WTC11 (cell line): ENCODE data around the gene RPTOR. TPM values are rescaled to one million over a fixed set of nuclear protein-coding genes. Genes with fewer than 3 reads are reported as not detected.
A peak's percentile ranks its signal among the peaks of the same experiment; 100 is the strongest.

Experiments
- ATAC-seq: fragments of 200-7000 bp; cut with Tn5 transposase; 2 replicates; pipeline ENCODE4 v1.10.0; 2021; ENCODE audit warnings: mild to moderate bottlenecking, moderate library complexity
- CTCF ChIA-PET: fragments of 300-600 bp; sonication (Branson Sonifier 250); formaldehyde crosslinking; loops from one replicate; lab custom pipeline; 2021; ENCODE audit warnings: antibody characterized with exemption; lab: Charles Lee
- POLR2A ChIA-PET: fragments of 350-600 bp; sonication (Branson Sonifier 250); formaldehyde crosslinking; loops from one replicate; lab custom pipeline; 2021; ENCODE audit warnings: antibody characterized with exemption; lab: Charles Lee
- DNase-seq: peaks from one replicate; pipeline ENCODE4 v3.0.0; 2021; ENCODE audit warnings: low spot score
- H3K27ac Mint-ChIP-seq: 2 replicates; pipeline ENCODE4 v1.8.0; 2021; ENCODE audit warnings: mixed read lengths
- H3K27me3 Mint-ChIP-seq: 2 replicates; pipeline ENCODE4 v1.8.0; 2021; ENCODE audit warnings: low read depth, mild to moderate bottlenecking, moderate library complexity, mixed read lengths
- H3K36me3 Mint-ChIP-seq: 2 replicates; pipeline ENCODE4 v1.8.0; 2021; ENCODE audit warnings: mixed read lengths
- H3K4me1 Mint-ChIP-seq: 2 replicates; pipeline ENCODE4 v1.8.0; 2022; ENCODE audit warnings: mixed read lengths
- H3K4me3 Mint-ChIP-seq: 2 replicates; pipeline ENCODE4 v1.8.0; 2021; ENCODE audit warnings: mild to moderate bottlenecking, moderate library complexity, mixed read lengths
- H3K9me3 Mint-ChIP-seq: 2 replicates; pipeline ENCODE4 v1.8.0; 2021; ENCODE audit warnings: mixed read lengths
- CBFB ChIP-seq: sonication (generic); formaldehyde crosslinking; IDR thresholded peaks from 2 replicates; pipeline ENCODE4 v1.8.1; 2022; ENCODE audit warnings: mild to moderate bottlenecking, low read depth, missing genetic modification reagents
- CREM ChIP-seq: sonication (generic); formaldehyde crosslinking; IDR thresholded peaks from 2 replicates; pipeline ENCODE4 v1.8.1; 2022; ENCODE audit warnings: mild to moderate bottlenecking, missing genetic modification reagents, moderate library complexity
- ELF4 ChIP-seq: sonication (generic); formaldehyde crosslinking; IDR thresholded peaks from 2 replicates; pipeline ENCODE4 v1.8.1; 2022; ENCODE audit warnings: low read depth, mild to moderate bottlenecking, moderate library complexity, missing genetic modification reagents
- EMX1 ChIP-seq: fragments of 250-450 bp; sonication (Bioruptor Pico); IDR thresholded peaks from 2 replicates; pipeline ENCODE4 v1.8.0; 2021; ENCODE audit warnings: mild to moderate bottlenecking
- IRF2 ChIP-seq: sonication (generic); formaldehyde crosslinking; IDR thresholded peaks from 2 replicates; pipeline ENCODE4 v1.8.0; 2022; ENCODE audit warnings: low read depth, missing genetic modification reagents, borderline replicate concordance
- NFATC4 ChIP-seq: fragments of 250-450 bp; sonication (Bioruptor Pico); IDR thresholded peaks from 2 replicates; pipeline ENCODE4 v1.9.0; 2021; ENCODE audit warnings: mild to moderate bottlenecking
- NR2C2 ChIP-seq: sonication (generic); formaldehyde crosslinking; IDR thresholded peaks from 2 replicates; pipeline ENCODE4 v1.8.0; 2022; ENCODE audit warnings: mild to moderate bottlenecking, missing genetic modification reagents
- NR3C1 ChIP-seq: sonication (generic); formaldehyde crosslinking; conservative IDR thresholded peaks from 2 replicates; pipeline ENCODE4 v1.8.1; 2023; ENCODE audit warnings: low read depth, mild to moderate bottlenecking, missing genetic modification reagents
- SOX15 ChIP-seq: fragments of 250-450 bp; sonication (Bioruptor Pico); IDR thresholded peaks from 2 replicates; pipeline ENCODE4 v1.9.0; 2021; ENCODE audit warnings: mild to moderate bottlenecking
- TCF7 ChIP-seq: sonication (generic); formaldehyde crosslinking; IDR thresholded peaks from 2 replicates; pipeline ENCODE4 v1.8.0; 2022; ENCODE audit warnings: mild to moderate bottlenecking, low read depth, missing genetic modification reagents, moderate library complexity
- TEAD4 ChIP-seq: sonication (generic); formaldehyde crosslinking; IDR thresholded peaks from 2 replicates; pipeline ENCODE4 v1.8.0; 2022; ENCODE audit warnings: mild to moderate bottlenecking, missing genetic modification reagents
- ZNF121 ChIP-seq: sonication (generic); formaldehyde crosslinking; IDR thresholded peaks from 2 replicates; pipeline ENCODE4 v1.8.0; 2023; ENCODE audit warnings: missing genetic modification reagents
- ZNF232 ChIP-seq: sonication (generic); formaldehyde crosslinking; IDR thresholded peaks from 2 replicates; pipeline ENCODE4 v1.8.0; 2022; ENCODE audit warnings: mild to moderate bottlenecking, missing genetic modification reagents
- ZNF263 ChIP-seq: sonication (generic); formaldehyde crosslinking; IDR thresholded peaks from 2 replicates; pipeline ENCODE4 v1.8.1; 2022; ENCODE audit warnings: low read depth, mild to moderate bottlenecking, moderate library complexity, missing genetic modification reagents
- ZNF317 ChIP-seq: sonication (generic); formaldehyde crosslinking; IDR thresholded peaks from 2 replicates; pipeline ENCODE4 v1.8.1; 2023; ENCODE audit warnings: low read depth, mild to moderate bottlenecking, moderate library complexity, missing genetic modification reagents, borderline replicate concordance
- ZNF396 ChIP-seq: fragments of 250-450 bp; sonication (Bioruptor Pico); IDR thresholded peaks from 2 replicates; pipeline ENCODE4 v1.8.0; 2021; ENCODE audit warnings: mild to moderate bottlenecking, moderate library complexity, borderline replicate concordance
- ZNF416 ChIP-seq: fragments of 250-450 bp; sonication (Bioruptor Pico); IDR thresholded peaks from 2 replicates; pipeline ENCODE4 v1.9.0; 2021; ENCODE audit warnings: mild to moderate bottlenecking, inconsistent platforms
- total RNA-seq: library from RNA; stranded (reverse); gene quantifications from 3 replicates; pipeline ENCODE4 v1.2.3, GENCODE V29; 2021
- TF ChIP-seq, protein P1 (sequence below): sonication (generic); formaldehyde crosslinking; conservative IDR thresholded peaks from 2 replicates; pipeline ENCODE4 v1.8.1; 2022; ENCODE audit warnings: mild to moderate bottlenecking, missing genetic modification reagents
- TF ChIP-seq, protein P2 (sequence below): sonication (generic); formaldehyde crosslinking; IDR thresholded peaks from 2 replicates; pipeline ENCODE4 v1.8.1; 2022; ENCODE audit warnings: low read depth, missing genetic modification reagents, borderline replicate concordance
- TF ChIP-seq, protein P3 (sequence below): sonication (generic); formaldehyde crosslinking; IDR thresholded peaks from 2 replicates; pipeline ENCODE4 v1.8.0; 2022; ENCODE audit warnings: mild to moderate bottlenecking, missing genetic modification reagents
- TF ChIP-seq, protein P4 (sequence below): fragments of 250-450 bp; sonication (Bioruptor Pico); conservative IDR thresholded peaks from 2 replicates; pipeline ENCODE4 v1.9.0; 2021; ENCODE audit warnings: mild to moderate bottlenecking
- TF ChIP-seq, protein P5 (sequence below): sonication (generic); formaldehyde crosslinking; IDR thresholded peaks from 2 replicates; pipeline ENCODE4 v1.8.1; 2022; ENCODE audit warnings: low read depth, mild to moderate bottlenecking, moderate library complexity, missing genetic modification reagents, borderline replicate concordance
- TF ChIP-seq, protein P6 (sequence below): fragments of 250-450 bp; sonication (Bioruptor Pico); IDR thresholded peaks from 2 replicates; pipeline ENCODE4 v1.9.0; 2021; ENCODE audit warnings: mild to moderate bottlenecking, borderline replicate concordance
- TF ChIP-seq, protein P7 (sequence below): sonication (generic); formaldehyde crosslinking; IDR thresholded peaks from 2 replicates; pipeline ENCODE4 v1.8.1; 2023; ENCODE audit warnings: mild to moderate bottlenecking, moderate library complexity, missing genetic modification reagents

The RPTOR gene
- total RNA-seq, 1 experiment from 2014 or later: 41.0 TPM

DNA sequence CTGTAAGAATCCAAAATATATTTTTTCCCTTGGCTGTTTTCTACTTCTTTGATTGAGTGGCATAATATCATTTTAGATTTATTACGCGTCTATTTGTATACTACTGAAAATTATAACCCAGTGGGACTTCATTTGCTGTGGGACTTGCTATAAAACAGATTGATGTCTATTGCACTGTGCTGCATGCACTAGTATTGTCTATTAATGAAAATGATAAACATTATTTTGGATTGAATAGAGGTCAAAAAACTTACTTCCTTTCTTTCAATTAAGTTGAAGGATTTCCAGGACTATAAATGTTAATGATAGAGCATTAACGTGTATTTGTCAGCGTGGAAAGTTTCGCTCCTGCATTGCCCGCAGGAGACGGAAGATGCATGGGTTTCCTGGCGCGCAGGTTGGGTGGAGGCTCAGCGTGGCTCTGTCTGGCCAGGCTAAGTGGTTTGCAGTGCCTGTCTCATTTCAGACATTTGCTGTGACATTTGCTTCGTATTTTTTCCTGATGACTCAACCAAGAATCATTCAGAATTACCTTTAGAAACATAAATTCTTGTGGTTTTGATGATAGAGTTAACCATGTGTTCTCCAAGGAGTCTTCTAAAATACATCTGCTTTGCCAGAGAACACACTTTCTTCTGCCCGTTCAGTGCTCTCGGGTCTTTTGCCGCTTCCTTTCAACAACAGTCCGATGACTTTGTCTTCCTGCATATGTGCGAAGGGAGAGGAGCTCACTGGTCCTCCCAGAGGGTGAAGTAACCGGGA is 216.7 kb downstream of the RPTOR start:
- Mint-ChIP-seq H3K36me3 (no peaks in the 10 kb centered on the region; the same call in 1 of the 2 replicates), H3K4me1 (no peaks in the 10 kb centered on the region), H3K4me3 (no peak overlapping the region), H3K27ac (peak overlapping the region; percentile 61; the same call in 1 of the 2 replicates), H3K27me3 (no peaks in the 10 kb centered on the region), H3K9me3 (no peaks in the 10 kb centered on the region)
- ChIA-PET CTCF (interaction anchor here (1.0 to 1.5 kb wide), 3 partner anchors 12 to 138 kb away, joined by 3 to 6 read pairs (median 6); no protein-coding TSS in a partner anchor), POLR2A (no interaction called here)
- DNase-seq (no peak), ATAC-seq (no peak)
- TF ChIP-seq, protein P1, sequence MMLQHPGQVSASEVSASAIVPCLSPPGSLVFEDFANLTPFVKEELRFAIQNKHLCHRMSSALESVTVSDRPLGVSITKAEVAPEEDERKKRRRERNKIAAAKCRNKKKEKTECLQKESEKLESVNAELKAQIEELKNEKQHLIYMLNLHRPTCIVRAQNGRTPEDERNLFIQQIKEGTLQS (CRISPR knock-in tag): no peak
- TF ChIP-seq TEAD4 (CRISPR knock-in tag) (no peak), ZNF396 (CRISPR knock-in tag) (no peak), ZNF263 (no peak), ZNF121 (CRISPR knock-in tag) (no peak), NR3C1 (CRISPR knock-in tag) (no peak), ZNF416 (CRISPR knock-in tag) (no peak), ZNF232 (CRISPR knock-in tag) (no peak), CREM (CRISPR knock-in tag) (no peak), TCF7 (CRISPR knock-in tag) (no peak), EMX1 (CRISPR knock-in tag) (no peak), ELF4 (CRISPR knock-in tag) (no peak), ZNF317 (CRISPR knock-in tag) (no peak), NFATC4 (CRISPR knock-in tag) (no peak), CBFB (no peak), NR2C2 (CRISPR knock-in tag) (no peak), SOX15 (no peak)
- TF ChIP-seq, protein P2, sequence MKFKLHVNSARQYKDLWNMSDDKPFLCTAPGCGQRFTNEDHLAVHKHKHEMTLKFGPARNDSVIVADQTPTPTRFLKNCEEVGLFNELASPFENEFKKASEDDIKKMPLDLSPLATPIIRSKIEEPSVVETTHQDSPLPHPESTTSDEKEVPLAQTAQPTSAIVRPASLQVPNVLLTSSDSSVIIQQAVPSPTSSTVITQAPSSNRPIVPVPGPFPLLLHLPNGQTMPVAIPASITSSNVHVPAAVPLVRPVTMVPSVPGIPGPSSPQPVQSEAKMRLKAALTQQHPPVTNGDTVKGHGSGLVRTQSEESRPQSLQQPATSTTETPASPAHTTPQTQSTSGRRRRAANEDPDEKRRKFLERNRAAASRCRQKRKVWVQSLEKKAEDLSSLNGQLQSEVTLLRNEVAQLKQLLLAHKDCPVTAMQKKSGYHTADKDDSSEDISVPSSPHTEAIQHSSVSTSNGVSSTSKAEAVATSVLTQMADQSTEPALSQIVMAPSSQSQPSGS (CRISPR knock-in tag): no peak
- TF ChIP-seq, protein P3, sequence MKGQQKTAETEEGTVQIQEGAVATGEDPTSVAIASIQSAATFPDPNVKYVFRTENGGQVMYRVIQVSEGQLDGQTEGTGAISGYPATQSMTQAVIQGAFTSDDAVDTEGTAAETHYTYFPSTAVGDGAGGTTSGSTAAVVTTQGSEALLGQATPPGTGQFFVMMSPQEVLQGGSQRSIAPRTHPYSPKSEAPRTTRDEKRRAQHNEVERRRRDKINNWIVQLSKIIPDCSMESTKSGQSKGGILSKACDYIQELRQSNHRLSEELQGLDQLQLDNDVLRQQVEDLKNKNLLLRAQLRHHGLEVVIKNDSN (CRISPR knock-in tag): no peak

DNA sequence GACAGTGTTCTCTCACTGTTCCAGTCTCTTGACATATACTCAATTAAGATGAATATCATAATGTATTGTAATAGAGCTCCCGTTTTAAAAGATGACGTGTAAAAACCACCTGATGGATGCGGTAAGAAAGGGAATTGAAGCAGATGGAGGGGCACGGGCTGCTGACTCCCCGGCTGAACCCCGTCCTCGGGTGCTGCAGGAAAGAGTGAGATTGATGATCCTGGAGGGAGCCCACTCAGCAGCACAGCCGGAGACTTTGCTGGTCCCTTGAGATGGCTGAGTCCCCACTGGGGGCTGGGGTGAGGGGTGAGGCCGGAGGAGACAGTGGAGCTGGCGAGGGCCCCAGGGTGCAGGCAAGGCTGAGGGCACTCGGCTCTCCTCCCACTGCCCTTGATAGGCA is 217.4 kb downstream of the RPTOR start:
- Mint-ChIP-seq H3K27me3 (no peaks in the 10 kb centered on the region), H3K4me1 (no peaks in the 10 kb centered on the region), H3K36me3 (no peaks in the 10 kb centered on the region), H3K4me3 (no peak overlapping the region), H3K9me3 (no peaks in the 10 kb centered on the region), H3K27ac (no peak overlapping the region)
- no peak for ATAC-seq
- POLR2A ChIA-PET: no interaction called here
- no peak for DNase-seq
- CTCF ChIA-PET: interaction anchor here (0.6 to 1.8 kb wide), 3 partner anchors 9 to 137 kb away, joined by 3 to 6 read pairs (median 5); no protein-coding TSS in a partner anchor
- TF ChIP-seq TEAD4 (CRISPR knock-in tag) (no peak), IRF2 (no peak)
- TF ChIP-seq, protein P4, sequence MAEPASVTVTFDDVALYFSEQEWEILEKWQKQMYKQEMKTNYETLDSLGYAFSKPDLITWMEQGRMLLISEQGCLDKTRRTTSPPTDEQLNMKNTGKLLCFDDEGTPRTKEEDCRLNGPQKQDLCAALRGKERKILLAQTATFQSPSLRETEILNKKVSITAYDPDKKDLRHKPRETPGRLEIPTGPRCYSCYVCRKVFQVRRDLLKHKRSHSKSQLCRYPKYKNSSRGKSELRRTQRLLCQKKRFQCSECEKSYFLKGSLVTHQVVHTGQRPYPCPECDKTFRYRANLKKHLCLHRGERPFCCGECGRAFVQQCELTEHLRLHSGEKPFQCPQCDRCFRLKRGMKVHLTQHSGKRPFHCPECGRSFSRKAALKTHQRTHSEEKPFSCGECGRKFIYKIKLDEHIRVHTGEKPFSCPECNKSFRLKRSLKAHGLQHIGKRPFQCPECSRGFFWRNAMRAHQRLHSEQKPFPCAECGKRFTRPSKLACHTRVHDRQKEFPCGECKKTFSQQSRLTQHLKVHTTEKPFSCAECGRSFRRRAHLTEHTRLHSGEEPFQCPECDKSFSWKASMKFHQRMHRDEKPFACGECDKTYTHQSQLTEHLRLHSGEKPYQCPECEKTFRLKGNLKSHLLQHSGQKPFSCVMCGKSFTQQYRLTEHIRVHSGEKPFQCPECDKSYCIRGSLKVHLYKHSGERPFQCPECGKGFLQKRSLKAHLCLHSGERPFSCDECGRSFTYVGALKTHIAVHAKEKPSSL (CRISPR knock-in tag): no peak
- TF ChIP-seq, protein P5, sequence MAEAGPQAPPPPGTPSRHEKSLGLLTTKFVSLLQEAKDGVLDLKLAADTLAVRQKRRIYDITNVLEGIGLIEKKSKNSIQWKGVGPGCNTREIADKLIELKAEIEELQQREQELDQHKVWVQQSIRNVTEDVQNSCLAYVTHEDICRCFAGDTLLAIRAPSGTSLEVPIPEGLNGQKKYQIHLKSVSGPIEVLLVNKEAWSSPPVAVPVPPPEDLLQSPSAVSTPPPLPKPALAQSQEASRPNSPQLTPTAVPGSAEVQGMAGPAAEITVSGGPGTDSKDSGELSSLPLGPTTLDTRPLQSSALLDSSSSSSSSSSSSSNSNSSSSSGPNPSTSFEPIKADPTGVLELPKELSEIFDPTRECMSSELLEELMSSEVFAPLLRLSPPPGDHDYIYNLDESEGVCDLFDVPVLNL: no peak
- TF ChIP-seq, protein P6, sequence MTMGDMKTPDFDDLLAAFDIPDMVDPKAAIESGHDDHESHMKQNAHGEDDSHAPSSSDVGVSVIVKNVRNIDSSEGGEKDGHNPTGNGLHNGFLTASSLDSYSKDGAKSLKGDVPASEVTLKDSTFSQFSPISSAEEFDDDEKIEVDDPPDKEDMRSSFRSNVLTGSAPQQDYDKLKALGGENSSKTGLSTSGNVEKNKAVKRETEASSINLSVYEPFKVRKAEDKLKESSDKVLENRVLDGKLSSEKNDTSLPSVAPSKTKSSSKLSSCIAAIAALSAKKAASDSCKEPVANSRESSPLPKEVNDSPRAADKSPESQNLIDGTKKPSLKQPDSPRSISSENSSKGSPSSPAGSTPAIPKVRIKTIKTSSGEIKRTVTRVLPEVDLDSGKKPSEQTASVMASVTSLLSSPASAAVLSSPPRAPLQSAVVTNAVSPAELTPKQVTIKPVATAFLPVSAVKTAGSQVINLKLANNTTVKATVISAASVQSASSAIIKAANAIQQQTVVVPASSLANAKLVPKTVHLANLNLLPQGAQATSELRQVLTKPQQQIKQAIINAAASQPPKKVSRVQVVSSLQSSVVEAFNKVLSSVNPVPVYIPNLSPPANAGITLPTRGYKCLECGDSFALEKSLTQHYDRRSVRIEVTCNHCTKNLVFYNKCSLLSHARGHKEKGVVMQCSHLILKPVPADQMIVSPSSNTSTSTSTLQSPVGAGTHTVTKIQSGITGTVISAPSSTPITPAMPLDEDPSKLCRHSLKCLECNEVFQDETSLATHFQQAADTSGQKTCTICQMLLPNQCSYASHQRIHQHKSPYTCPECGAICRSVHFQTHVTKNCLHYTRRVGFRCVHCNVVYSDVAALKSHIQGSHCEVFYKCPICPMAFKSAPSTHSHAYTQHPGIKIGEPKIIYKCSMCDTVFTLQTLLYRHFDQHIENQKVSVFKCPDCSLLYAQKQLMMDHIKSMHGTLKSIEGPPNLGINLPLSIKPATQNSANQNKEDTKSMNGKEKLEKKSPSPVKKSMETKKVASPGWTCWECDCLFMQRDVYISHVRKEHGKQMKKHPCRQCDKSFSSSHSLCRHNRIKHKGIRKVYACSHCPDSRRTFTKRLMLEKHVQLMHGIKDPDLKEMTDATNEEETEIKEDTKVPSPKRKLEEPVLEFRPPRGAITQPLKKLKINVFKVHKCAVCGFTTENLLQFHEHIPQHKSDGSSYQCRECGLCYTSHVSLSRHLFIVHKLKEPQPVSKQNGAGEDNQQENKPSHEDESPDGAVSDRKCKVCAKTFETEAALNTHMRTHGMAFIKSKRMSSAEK (CRISPR knock-in tag): no peak
- TF ChIP-seq, protein P7, sequence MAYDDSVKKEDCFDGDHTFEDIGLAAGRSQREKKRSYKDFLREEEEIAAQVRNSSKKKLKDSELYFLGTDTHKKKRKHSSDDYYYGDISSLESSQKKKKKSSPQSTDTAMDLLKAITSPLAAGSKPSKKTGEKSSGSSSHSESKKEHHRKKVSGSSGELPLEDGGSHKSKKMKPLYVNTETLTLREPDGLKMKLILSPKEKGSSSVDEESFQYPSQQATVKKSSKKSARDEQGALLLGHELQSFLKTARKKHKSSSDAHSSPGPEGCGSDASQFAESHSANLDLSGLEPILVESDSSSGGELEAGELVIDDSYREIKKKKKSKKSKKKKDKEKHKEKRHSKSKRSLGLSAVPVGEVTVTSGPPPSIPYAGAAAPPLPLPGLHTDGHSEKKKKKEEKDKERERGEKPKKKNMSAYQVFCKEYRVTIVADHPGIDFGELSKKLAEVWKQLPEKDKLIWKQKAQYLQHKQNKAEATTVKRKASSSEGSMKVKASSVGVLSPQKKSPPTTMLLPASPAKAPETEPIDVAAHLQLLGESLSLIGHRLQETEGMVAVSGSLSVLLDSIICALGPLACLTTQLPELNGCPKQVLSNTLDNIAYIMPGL (CRISPR knock-in tag): no peak
